ENCODE data around the gene GALNTL6.
A peak's percentile ranks its signal among the peaks of the same experiment; 100 is the strongest.
"Not testable (repeated sequence)": the region's sequence is repeated elsewhere in the genome, so short reads cannot be mapped to it uniquely, and the experiment has no call there.

GALNTL6 gene

DNA sequence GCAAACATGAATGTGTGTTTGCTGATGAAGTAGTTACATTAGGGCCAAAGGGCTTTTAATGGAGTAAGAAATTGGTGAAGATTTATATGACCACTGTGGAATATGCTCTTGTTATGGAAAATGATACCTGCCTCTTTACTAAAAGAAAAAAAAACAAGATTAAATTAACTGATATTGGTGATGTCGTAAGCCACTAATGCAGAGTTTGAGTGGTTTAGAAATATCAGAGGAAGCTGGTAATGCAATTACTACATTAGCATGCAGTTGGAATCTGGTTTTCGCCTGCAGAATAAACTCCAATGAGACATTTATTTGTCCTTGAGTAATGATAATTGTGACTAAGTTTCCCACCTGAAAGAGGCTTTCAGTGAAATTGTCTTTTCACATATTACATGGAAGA lies 597.9 kb downstream of the GALNTL6 start:
- peak in 1 of 3 experiments; percentile 45 for DNase-seq

DNA sequence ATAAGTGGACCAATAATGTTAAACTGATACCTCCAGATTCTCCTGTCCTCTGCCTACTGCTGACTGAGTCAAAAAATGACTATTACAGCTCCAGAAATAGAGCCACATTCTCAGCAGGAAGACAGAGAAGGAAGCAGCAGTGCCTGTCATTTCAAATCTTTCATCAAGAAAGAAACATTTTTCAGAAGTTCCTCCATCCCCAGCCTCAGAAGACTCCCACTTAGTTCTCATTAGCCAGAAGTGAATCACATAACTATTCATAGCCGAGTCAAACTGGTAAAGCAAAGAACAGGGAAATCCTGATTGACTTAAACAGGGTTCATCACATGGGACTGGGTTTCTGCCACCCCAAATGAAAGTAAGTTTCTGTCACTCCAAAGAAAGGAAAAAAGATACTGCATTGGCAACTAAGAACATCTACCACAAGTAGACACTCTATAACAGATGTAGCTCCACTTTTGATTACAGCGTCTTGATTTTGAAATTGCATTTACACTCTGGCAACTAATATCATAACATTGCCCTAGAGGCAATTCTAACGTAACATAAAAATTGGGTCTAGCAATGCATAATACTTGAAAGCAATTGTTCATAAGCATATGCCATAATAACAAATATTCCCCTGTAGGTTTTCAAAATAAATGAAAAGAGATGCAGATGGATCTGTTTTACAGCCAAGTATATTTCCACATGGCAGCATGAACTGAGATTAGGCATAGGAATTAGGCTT lies 599.8 kb downstream of the GALNTL6 start:
- no peak for DNase-seq

DNA sequence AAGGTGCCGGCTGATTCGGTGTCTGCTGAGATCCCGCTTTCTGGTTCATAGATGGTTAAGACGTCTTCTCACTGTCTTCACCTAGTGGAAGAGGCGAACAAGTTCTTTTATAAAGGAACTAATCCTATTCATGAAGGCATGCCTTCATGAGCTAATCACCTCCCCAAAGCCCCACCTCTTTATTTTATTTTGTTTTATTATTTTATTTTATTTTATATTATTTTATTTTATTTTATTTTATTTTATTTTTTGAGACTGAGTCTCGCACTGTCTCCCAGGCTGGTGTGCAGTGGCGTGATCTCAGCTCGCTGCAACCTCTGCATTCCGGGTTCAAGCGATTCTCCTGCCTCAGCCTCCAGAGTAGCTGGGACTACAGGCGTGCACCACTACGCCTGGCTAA lies 615.8 kb downstream of the GALNTL6 start:
- DNase-seq: not testable (repeated sequence)

- DNase-seq: no peak
Observed at GRCh38 chr4:172480471-172480870, 667.3 kb downstream of the GALNTL6 start.

GRCh38 chr4:172481802-172482508 lies 668.8 kb downstream of the GALNTL6 start:
- DNase-seq: no peak

- DNase-seq: no peak
Observed at GRCh38 chr4:172485007-172485406, 671.8 kb downstream of the GALNTL6 start.

DNA sequence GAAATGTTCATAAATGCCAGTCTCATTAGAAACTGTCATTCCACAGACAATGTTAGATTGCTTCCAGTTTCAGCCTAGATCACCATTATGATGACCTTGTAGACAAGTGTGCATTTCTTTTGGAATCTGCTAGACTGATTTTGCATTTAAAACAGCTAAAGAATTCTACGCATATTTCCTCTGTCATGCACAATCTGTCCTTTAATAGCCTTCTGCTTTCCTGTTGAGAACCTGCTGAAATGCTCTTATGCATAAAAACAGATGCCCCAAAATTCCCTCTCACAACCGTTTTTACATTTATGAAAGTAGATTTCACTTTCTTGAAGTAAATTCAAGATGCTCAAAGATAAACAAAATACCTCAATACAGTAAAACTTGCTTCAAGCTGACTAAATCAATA lies 673.3 kb downstream of the GALNTL6 start:
- DNase-seq: no peak

GRCh38 chr4:172489861-172490260 lies 676.7 kb downstream of the GALNTL6 start:
- peak in 2 of 3 experiments; percentile 51 to 90 for DNase-seq

GRCh38 chr4:172495769-172496168 lies 682.6 kb downstream of the GALNTL6 start:
- no peak for DNase-seq

DNA sequence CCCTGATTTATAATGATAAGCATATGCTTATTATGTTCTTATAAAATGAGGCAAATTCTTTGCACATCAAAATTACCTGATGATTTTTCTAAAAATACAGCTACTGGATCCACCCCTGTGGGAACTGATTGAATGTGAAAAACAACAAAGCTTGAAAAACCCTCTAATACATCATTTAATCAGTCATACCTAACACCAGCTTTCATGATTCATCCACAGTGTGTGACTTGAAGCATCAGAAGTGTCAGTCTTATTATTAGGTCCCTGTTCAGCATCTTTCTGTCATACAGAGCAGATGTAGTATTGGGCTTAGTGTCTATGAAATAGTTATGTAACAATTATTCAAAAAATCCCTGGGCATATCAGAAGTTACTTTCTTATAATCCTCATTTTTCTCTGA lies 684.1 kb downstream of the GALNTL6 start:
- DNase-seq: no peak

GRCh38 chr4:172514011-172514410 lies 700.8 kb downstream of the GALNTL6 start:
- DNase-seq: peak in 1 of 3 experiments; percentile 13

- no peak for DNase-seq
Observed at GRCh38 chr4:172514801-172515200, 701.6 kb downstream of the GALNTL6 start.

DNA sequence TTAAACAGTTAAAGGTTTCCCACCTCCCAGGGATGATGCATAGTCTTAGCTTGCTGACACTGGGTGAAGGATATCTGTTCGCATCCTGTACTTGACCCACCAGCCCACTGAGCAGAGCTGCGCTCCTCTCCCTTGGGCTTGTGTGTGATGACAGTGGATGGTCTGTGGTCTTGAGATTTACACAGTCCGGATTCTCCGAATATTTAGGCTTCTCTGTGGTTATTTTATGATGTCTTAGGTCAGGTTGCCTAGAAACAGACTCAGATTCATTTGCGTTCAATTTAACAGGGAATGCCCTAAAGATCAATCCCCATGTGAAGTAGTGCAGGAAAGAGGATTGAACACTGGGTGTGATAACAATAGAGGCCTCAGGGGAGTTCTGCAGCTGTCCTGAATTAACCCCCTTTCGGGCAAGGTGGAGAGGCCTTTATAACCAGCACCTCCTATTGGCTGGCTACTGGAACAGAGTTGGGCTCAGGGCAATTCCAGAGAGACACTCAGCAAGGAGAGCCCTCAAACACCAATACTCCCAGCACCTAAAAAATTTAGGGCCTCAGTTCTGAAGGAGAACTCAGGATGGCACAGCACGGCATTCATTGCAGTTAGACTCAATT lies 702.2 kb downstream of the GALNTL6 start:
- no peak for DNase-seq

DNA sequence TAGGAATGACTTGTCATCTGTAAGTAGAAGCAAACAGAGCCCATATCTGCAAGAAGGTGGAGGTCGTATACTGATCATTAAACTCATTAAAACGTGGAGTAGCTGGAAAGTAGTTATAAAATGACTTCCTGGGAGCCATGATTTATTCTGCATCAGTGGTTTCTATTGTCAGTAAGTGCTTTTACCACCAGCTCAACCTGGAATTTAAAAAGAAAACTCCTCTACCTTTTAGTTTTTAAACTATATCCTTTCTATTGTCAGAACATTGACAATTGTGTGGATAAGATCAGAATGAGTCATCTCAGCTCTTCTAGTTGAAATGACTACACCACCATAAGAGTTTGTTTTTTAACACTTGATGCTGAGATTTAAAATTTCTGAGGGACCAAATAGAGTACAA lies 704.2 kb downstream of the GALNTL6 start:
- peak; percentile 4 to 68 (median 66) for DNase-seq

- DNase-seq: no peak
Observed at GRCh38 chr4:172521248-172521647, 708.0 kb downstream of the GALNTL6 start.

DNA sequence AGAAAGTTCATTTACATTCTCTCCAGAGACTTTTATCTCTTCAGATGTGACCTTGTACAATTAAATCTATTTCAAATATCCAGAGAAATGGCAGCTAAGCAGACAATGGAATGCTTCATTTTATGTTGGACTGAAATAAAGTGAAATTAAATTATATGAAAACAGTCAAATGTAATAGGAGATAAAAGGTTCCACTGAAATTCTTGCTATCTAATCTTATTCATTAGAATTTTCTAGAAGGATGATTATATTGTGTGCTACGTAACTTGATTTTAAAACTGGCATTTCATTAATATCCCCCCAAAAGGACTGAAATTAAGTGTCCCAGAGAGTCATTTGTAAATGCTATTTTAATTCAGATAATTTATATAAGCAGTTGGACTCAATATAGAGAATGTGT lies 708.5 kb downstream of the GALNTL6 start:
- no peak for DNase-seq

- DNase-seq: no peak
Observed at GRCh38 chr4:172543249-172543648, 730.0 kb downstream of the GALNTL6 start.

DNA sequence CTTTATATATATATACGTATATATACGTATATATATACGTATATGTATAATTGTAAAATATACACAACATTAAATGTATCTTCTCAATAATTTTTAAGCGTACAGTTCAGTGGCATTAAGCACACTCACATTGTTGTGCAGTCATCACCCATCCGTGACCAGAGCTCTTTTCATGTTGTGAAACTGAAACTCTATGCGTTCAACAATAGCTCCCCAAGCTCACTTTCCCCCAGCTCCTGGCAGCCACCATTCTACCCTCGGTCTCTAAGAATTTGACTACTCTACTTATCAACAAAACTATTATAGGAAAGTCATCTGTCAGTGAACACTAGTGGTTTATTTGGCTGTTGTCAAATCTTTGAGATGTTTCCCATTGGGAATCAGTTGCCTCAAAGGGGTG lies 733.6 kb downstream of the GALNTL6 start:
- peak in 2 of 3 experiments; percentile 37 to 57 for DNase-seq

GRCh38 chr4:172547724-172548123 lies 734.5 kb downstream of the GALNTL6 start:
- DNase-seq: peak; percentile 88 to 98 (median 94)

GRCh38 chr4:172553216-172553615 lies 740.0 kb downstream of the GALNTL6 start:
- DNase-seq: no peak

GRCh38 chr4:172554588-172554987 lies 741.4 kb downstream of the GALNTL6 start:
- DNase-seq: no peak

DNA sequence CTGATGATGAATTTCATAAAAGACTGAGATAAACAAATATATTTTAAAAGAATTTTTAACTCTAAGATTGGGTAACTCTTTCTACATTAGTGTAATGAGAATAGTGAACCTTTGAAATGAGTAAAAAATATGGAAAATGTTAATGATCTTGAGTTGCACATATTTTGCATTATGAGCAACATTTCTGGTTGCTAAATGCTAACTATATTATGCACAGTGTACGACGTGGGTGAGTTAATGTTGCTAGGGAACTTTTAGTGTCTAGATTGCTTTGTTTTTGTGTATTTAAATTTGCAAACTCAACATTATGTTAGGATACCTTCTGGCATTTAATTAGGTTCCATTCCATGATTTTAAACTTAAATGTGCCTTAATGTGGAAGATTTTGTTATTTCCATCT lies 742.5 kb downstream of the GALNTL6 start:
- no peak for DNase-seq

- no peak for DNase-seq
Observed at GRCh38 chr4:172573899-172574298, 760.7 kb downstream of the GALNTL6 start.

GRCh38 chr4:172578712-172579111 lies 765.5 kb downstream of the GALNTL6 start:
- no peak for DNase-seq
